GM12878 (cell line): ENCODE results near the gene CEP170B.

ENCODE experiments used
- FOS ChIP-seq: IDR thresholded peaks from 3 replicates; pipeline ENCODE4 v1.6.1; 2011; ENCODE audit warnings: borderline replicate concordance; ENCODE audit not compliant: insufficient read length; ENCODE audit errors: extremely low read depth
- FOXM1 ChIP-seq: IDR thresholded peaks from 2 replicates; pipeline ENCODE4 v1.6.1; 2012; ENCODE audit warnings: low read depth, mild to moderate bottlenecking, inconsistent platforms, low read length, moderate library complexity
- GATAD2B ChIP-seq: fragments of 450-650 bp; conservative IDR thresholded peaks from 2 replicates; pipeline ENCODE4 v1.6.1; 2017; ENCODE audit warnings: low read depth, mild to moderate bottlenecking, moderate library complexity
- KAT2A ChIP-seq: conservative IDR thresholded peaks from 2 replicates; pipeline ENCODE4 v1.6.1; 2011; ENCODE audit warnings: low read depth, low read length; ENCODE audit not compliant: control insufficient read depth
- KDM1A ChIP-seq: fragments of 200-600 bp; sonication (generic); IDR thresholded peaks from 2 replicates; pipeline ENCODE4 v1.6.1; 2016; ENCODE audit warnings: borderline replicate concordance
- NR2C2 ChIP-seq: IDR thresholded peaks from 2 replicates; pipeline ENCODE4 v1.6.1; 2011; ENCODE audit warnings: borderline replicate concordance, low read depth; ENCODE audit not compliant: control insufficient read depth, insufficient read length
- POLR2A ChIP-seq: IDR thresholded peaks from 2 replicates; pipeline ENCODE4 v1.6.1; 2011; ENCODE audit warnings: low read depth, mild to moderate bottlenecking, low read length
- TBL1XR1 ChIP-seq: IDR thresholded peaks from 2 replicates; pipeline ENCODE4 v1.6.1; 2012; ENCODE audit warnings: low read depth, low read length, improper control_type of control experiment
- TCF12 ChIP-seq: IDR thresholded peaks from 2 replicates; pipeline ENCODE4 v1.6.1; 2011; ENCODE audit warnings: low read depth, mild to moderate bottlenecking, low read length
- TF ChIP-seq, protein P1 (sequence below), 3 experiments: IDR thresholded peaks in 2 of 3; conservative IDR thresholded peaks in 1 of 3; 2 replicates each; pipeline ENCODE4 v1.5.1; 2011; ENCODE audit warnings: low read depth in 3 of 3, low read length in 3 of 3, mild to moderate bottlenecking in 3 of 3, control low read depth in 2 of 3, moderate library complexity in 2 of 3, inconsistent platforms in 1 of 3, mixed read lengths in 1 of 3; ENCODE audit not compliant: control insufficient read depth in 2 of 3, insufficient read depth in 1 of 3; ENCODE audit errors: extremely low read depth in 1 of 3

DNA sequence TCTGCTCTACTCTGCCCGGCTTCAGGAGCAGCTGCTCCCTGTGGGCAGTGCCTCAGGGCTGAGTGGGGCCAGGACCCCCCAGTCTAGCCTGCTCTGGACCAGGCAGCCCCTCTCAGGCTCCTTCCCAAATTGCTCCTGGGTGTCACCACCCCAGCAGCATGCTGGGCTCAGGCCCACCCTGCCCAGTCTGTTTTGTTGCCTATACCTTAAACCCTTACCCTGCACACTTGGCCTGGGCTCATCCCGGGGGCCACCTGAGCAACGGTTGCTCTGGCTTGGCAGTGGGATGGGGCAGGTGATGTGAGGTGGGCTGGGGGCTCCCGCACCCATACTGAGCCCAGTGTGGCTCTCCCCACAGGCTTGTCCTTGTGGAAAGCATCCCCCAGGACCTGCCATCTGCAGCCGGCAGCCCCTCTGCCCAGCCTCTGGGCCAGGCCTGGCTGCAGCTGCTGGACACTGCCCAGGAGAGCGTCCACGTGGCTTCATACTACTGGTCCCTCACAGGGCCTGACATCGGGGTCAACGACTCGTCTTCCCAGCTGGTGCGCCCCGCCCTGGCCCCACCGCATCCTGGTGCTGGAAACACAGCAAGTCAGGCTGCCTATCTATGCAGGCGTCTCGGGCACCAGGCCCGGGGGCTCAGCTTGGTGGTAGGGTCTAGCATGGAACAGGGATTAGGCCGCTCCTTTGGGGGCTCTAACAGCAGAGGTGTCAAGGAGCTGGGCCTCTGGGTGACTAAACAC lies 63.5 kb downstream of the CEP170B start:
- TF ChIP-seq POLR2A (no peak), FOS (no peak), NR2C2 (no peak), KAT2A (no peak), GATAD2B (no peak), FOXM1 (no peak), TBL1XR1 (no peak), TCF12 (no peak), KDM1A (no peak)
- TF ChIP-seq, protein P1, sequence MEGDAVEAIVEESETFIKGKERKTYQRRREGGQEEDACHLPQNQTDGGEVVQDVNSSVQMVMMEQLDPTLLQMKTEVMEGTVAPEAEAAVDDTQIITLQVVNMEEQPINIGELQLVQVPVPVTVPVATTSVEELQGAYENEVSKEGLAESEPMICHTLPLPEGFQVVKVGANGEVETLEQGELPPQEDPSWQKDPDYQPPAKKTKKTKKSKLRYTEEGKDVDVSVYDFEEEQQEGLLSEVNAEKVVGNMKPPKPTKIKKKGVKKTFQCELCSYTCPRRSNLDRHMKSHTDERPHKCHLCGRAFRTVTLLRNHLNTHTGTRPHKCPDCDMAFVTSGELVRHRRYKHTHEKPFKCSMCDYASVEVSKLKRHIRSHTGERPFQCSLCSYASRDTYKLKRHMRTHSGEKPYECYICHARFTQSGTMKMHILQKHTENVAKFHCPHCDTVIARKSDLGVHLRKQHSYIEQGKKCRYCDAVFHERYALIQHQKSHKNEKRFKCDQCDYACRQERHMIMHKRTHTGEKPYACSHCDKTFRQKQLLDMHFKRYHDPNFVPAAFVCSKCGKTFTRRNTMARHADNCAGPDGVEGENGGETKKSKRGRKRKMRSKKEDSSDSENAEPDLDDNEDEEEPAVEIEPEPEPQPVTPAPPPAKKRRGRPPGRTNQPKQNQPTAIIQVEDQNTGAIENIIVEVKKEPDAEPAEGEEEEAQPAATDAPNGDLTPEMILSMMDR (IDR thresholded peaks at IDR 0.05 in 2 of 3, conservative IDR thresholded peaks at IDR 0.05 in 1 of 3; ENCODE audit: control insufficient read depth in 2 of 3, extremely low read depth in 1 of 3, insufficient read depth in 1 of 3, low read depth in 3 of 3, low read length in 3 of 3) = no peak
